Type B pancreatic cell (in vitro differentiated cells): ENCODE data around the gene SLCO1B3. TPM values are rescaled to one million over a fixed set of nuclear protein-coding genes. Genes with fewer than 3 reads are reported as not detected.

Source experiments
- DNase-seq: peaks from one replicate; pipeline ENCODE4 v3.0.0; 2021; ENCODE audit warnings: mixed read lengths; ENCODE audit not compliant: unreplicated experiment; ENCODE audit errors: extremely low spot score
- H3K27ac Mint-ChIP-seq: 2 replicates; pipeline ENCODE4 v1.8.0; 2021; ENCODE audit warnings: mild to moderate bottlenecking, mixed read lengths
- H3K27me3 Mint-ChIP-seq: 2 replicates; pipeline ENCODE4 v1.8.0; 2021; ENCODE audit warnings: mixed read lengths
- H3K36me3 Mint-ChIP-seq: 2 replicates; pipeline ENCODE4 v1.8.0; 2021; ENCODE audit warnings: mixed read lengths
- H3K4me1 Mint-ChIP-seq: one replicate; pipeline ENCODE4 v1.8.0; 2021; ENCODE audit warnings: mixed read lengths; ENCODE audit not compliant: unreplicated experiment
- H3K4me3 Mint-ChIP-seq: 2 replicates; pipeline ENCODE4 v1.8.0; 2021; ENCODE audit warnings: mild to moderate bottlenecking, mixed read lengths
- H3K9me3 Mint-ChIP-seq: 2 replicates; pipeline ENCODE4 v1.8.0; 2021; ENCODE audit warnings: mixed read lengths
- total RNA-seq: library from RNA; stranded (reverse); gene quantifications from 2 replicates; pipeline ENCODE4 v1.2.1, GENCODE V29; 2021; ENCODE audit warnings: low replicate concordance
- TF ChIP-seq, protein P1 (sequence below): fragments of 200-600 bp; sonication (generic); conservative IDR thresholded peaks from 2 replicates; pipeline ENCODE4 v1.5.0; 2021; ENCODE audit warnings: antibody characterized with exemption, mild to moderate bottlenecking

The SLCO1B3 gene
- total RNA-seq, 1 donor from 2014 or later: not detected

GRCh38 chr12:20885552-20885951, 75.0 kb downstream of the SLCO1B3 start:
- Mint-ChIP-seq H3K4me1 (no peaks in the 10 kb centered on the region), H3K27ac (no peak overlapping the region), H3K4me3 (no peak overlapping the region), H3K36me3 (no peaks in the 10 kb centered on the region), H3K27me3 (no peaks in the 10 kb centered on the region), H3K9me3 (no peaks in the 10 kb centered on the region)
- TF ChIP-seq, protein P1, sequence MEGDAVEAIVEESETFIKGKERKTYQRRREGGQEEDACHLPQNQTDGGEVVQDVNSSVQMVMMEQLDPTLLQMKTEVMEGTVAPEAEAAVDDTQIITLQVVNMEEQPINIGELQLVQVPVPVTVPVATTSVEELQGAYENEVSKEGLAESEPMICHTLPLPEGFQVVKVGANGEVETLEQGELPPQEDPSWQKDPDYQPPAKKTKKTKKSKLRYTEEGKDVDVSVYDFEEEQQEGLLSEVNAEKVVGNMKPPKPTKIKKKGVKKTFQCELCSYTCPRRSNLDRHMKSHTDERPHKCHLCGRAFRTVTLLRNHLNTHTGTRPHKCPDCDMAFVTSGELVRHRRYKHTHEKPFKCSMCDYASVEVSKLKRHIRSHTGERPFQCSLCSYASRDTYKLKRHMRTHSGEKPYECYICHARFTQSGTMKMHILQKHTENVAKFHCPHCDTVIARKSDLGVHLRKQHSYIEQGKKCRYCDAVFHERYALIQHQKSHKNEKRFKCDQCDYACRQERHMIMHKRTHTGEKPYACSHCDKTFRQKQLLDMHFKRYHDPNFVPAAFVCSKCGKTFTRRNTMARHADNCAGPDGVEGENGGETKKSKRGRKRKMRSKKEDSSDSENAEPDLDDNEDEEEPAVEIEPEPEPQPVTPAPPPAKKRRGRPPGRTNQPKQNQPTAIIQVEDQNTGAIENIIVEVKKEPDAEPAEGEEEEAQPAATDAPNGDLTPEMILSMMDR: no peak
- no peak for DNase-seq

DNA sequence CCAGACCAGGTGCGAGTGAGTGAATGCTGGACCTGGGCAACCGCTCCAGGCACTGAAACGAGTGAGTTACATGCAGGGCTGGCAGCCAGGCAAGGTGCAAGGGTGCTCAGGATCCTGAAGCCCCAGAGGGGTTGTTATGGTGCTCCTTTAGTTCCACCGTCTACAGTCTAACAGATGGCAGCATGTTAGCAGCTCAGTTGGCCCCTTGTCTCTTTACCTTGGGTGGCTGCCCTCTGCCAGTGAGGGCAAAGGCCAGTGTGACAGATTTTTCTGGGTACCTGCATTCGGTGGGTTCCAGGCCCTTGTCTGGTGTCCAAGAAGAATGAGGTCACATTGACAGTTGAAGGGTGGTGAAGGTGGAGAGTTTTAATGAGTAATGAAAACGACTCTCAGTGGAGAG, 106.8 kb downstream of the SLCO1B3 start:
- H3K4me1 Mint-ChIP-seq: no peaks in the 10 kb centered on the region
- no peaks in the 10 kb centered on the region for H3K9me3 Mint-ChIP-seq
- no peaks in the 10 kb centered on the region for H3K27me3 Mint-ChIP-seq
- TF ChIP-seq, protein P1: no peak
- H3K36me3 Mint-ChIP-seq: no peaks in the 10 kb centered on the region
- no peak overlapping the region for H3K27ac Mint-ChIP-seq
- no peak for DNase-seq
- no peak overlapping the region for H3K4me3 Mint-ChIP-seq

DNA sequence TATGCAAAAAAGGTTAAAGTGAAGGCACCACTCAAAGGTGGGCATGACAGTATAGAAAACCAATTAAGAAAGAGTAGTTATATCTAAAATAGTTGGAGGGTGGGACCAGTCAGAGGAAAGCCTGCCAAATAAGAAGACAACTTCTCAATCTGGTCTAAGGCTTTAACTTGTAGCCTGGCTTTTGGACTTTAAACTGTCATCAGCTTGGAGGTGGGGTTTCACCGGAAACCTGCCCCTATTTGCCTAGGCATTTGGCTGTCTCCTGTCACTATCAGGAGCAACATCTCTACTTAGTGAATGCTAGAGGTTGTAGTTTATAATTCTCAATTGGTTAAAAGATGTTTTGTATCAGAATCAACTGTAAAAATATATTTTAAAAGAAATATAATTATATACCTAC, 107.3 kb downstream of the SLCO1B3 start:
- H3K4me1 Mint-ChIP-seq: no peaks in the 10 kb centered on the region
- TF ChIP-seq, protein P1: no peak
- H3K27me3 Mint-ChIP-seq: no peaks in the 10 kb centered on the region
- no peak for DNase-seq
- H3K4me3 Mint-ChIP-seq: no peak overlapping the region
- H3K27ac Mint-ChIP-seq: no peak overlapping the region
- H3K9me3 Mint-ChIP-seq: no peaks in the 10 kb centered on the region
- no peaks in the 10 kb centered on the region for H3K36me3 Mint-ChIP-seq

DNA sequence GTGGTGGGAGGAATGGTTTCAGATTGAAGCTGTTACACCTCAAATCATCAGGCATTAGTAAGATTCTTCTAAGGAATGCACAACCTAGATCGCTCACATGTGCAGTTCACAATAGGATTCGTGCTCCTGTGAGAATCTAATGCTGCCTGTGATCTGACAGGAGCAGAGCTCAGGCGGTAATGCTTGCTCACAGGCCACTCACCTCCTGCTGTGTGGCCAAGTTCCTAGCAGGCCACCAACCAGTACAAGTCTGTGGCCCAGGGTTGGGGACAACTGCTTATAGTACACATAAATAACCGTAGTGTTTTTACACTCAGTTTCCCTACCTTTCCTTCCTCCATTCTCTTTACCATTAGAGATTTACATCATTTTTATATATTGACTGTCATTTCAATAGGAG, 121.4 kb downstream of the SLCO1B3 start:
- Mint-ChIP-seq H3K27me3 (no peaks in the 10 kb centered on the region), H3K27ac (no peak overlapping the region), H3K4me1 (no peaks in the 10 kb centered on the region), H3K9me3 (no peaks in the 10 kb centered on the region), H3K36me3 (peaks cover 4% of the 10 kb centered on the region), H3K4me3 (no peak overlapping the region)
- no peak for DNase-seq
- TF ChIP-seq, protein P1: no peak

GRCh38 chr12:20946732-20947131, 136.2 kb downstream of the SLCO1B3 start:
- H3K27ac Mint-ChIP-seq: no peak overlapping the region
- H3K36me3 Mint-ChIP-seq: peaks cover 3% of the 10 kb centered on the region
- peaks cover 13% of the 10 kb centered on the region for H3K27me3 Mint-ChIP-seq
- no peak for DNase-seq
- H3K9me3 Mint-ChIP-seq: no peaks in the 10 kb centered on the region
- no peaks in the 10 kb centered on the region for H3K4me1 Mint-ChIP-seq
- TF ChIP-seq, protein P1: peak; percentile 75
- no peak overlapping the region for H3K4me3 Mint-ChIP-seq

- TF ChIP-seq, protein P1: peak; percentile 71
Observed at GRCh38 chr12:20950248-20950647, 139.7 kb downstream of the SLCO1B3 start.

More at GRCh38 chr12:20950248-20950647, 139.7 kb downstream of the SLCO1B3 start:
- no peak overlapping the region for H3K27ac Mint-ChIP-seq
- no peaks in the 10 kb centered on the region for H3K9me3 Mint-ChIP-seq
- DNase-seq: no peak
- H3K36me3 Mint-ChIP-seq: peaks cover 3% of the 10 kb centered on the region
- peaks cover 13% of the 10 kb centered on the region for H3K27me3 Mint-ChIP-seq
- H3K4me1 Mint-ChIP-seq: no peaks in the 10 kb centered on the region
- H3K4me3 Mint-ChIP-seq: no peak overlapping the region
